ENCODE measurements around the gene IGFLR1.
"Not testable (repeated sequence)": the region's sequence is repeated elsewhere in the genome, so short reads cannot be mapped to it uniquely, and the experiment has no call there.

The IGFLR1 gene

GRCh38 chr19:35725216-35725861 lies 16.9 kb downstream of the IGFLR1 start:
- no peak for DNase-seq

- no peak for DNase-seq
Measured at GRCh38 chr19:35724560-35724959, 17.7 kb downstream of the IGFLR1 start.

- not testable (repeated sequence) for DNase-seq
Measured at GRCh38 chr19:35724132-35724531, 18.1 kb downstream of the IGFLR1 start.

- no peak for DNase-seq
Measured at GRCh38 chr19:35723671-35724070, 18.6 kb downstream of the IGFLR1 start.

- DNase-seq = no peak
Measured at GRCh38 chr19:35722897-35723296, 19.4 kb downstream of the IGFLR1 start.

- no peak for DNase-seq
Measured at GRCh38 chr19:35722461-35722860, 19.8 kb downstream of the IGFLR1 start.

GRCh38 chr19:35721374-35721773 lies 20.9 kb downstream of the IGFLR1 start:
- no peak for DNase-seq

GRCh38 chr19:35720648-35721047 lies 21.6 kb downstream of the IGFLR1 start:
- DNase-seq = no peak

- no peak for DNase-seq
Measured at GRCh38 chr19:35720163-35720524, 22.1 kb downstream of the IGFLR1 start.

- no peak for DNase-seq
Measured at GRCh38 chr19:35719402-35720162, 22.7 kb downstream of the IGFLR1 start.

GRCh38 chr19:35718345-35719041 lies 23.8 kb downstream of the IGFLR1 start:
- peak in 22 of 51 donors; percentile 6 to 59 (median 28) for DNase-seq

GRCh38 chr19:35717665-35718344 lies 24.4 kb downstream of the IGFLR1 start, which contains the start of gene KMT2B:
KMT2B (plus strand) TSS chr19:35718003; CDS start chr19:35718019, 16 bp downstream.
- DNase-seq = peak in 32 of 51 donors; percentile 41 to 99 (median 92)

- DNase-seq = peak; percentile 52 to 99 (median 80)
Measured at GRCh38 chr19:35716801-35717664, 25.2 kb downstream of the IGFLR1 start.

GRCh38 chr19:35715981-35716800 lies 26.1 kb downstream of the IGFLR1 start:
- DNase-seq = peak in 40 of 51 donors; percentile 34 to 87 (median 68)

GRCh38 chr19:35715355-35715809 lies 26.9 kb downstream of the IGFLR1 start:
- no peak for DNase-seq

GRCh38 chr19:35714601-35715354 lies 27.5 kb downstream of the IGFLR1 start:
- DNase-seq = no peak

GRCh38 chr19:35713904-35714495 lies 28.3 kb downstream of the IGFLR1 start:
- no peak for DNase-seq

- no peak for DNase-seq
Measured at GRCh38 chr19:35713506-35713850, 28.8 kb downstream of the IGFLR1 start.

All from hypothalamus (tissue), 51 donors.